IMR-90 (cell line): Measurements from ENCODE around the gene COL15A1. TPM values are rescaled to one million over a fixed set of nuclear protein-coding genes. Genes with fewer than 3 reads are reported as not detected.

Experiments
- ATAC-seq: fragments of 200-7000 bp; cut with Tn5 transposase; 2 replicates; pipeline ENCODE4 v1.9.1; 2020; ENCODE audit warnings: low read depth, mild to moderate bottlenecking, moderate library complexity
- BruUV-seq: library from RNA; stranded (reverse); fragments of 400-500 nt; replicated peaks from 2 replicates; lab custom pipeline; 2021; lab: Mats Ljungman, UMichigan
- CTCF ChIA-PET: fragments of 300-600 bp; formaldehyde crosslinking; extraction: SDS; loops from one replicate; lab custom pipeline; 2021; ENCODE audit warnings: antibody characterized with exemption; lab: Yijun Ruan, JAX
- POLR2A ChIA-PET: fragments of 300-600 bp; sonication (Branson Sonifier 250); formaldehyde crosslinking; loops from one replicate; lab custom pipeline; 2022; ENCODE audit warnings: antibody characterized with exemption; ENCODE audit not compliant: unreplicated experiment; lab: Charles Lee
- DNase-seq: peaks from one replicate; pipeline ENCODE4 v3.0.0; 2013
- H2AFZ ChIP-seq: replicated peaks from 2 replicates; pipeline ENCODE3; 2013; ENCODE audit warnings: low read length, mild to moderate bottlenecking; ENCODE audit not compliant: poor library complexity
- H2AK5ac ChIP-seq: 2 replicates; pipeline ENCODE4 v1.6.1; 2013; ENCODE audit warnings: low read depth, low read length, inconsistent platforms
- H2AK9ac ChIP-seq: replicated peaks from 2 replicates; pipeline ENCODE3; 2013; ENCODE audit warnings: mild to moderate bottlenecking, low read depth, low read length, moderate library complexity; ENCODE audit not compliant: poor library complexity
- H2BK120ac ChIP-seq: 2 replicates; pipeline ENCODE4 v1.6.1; 2013; ENCODE audit warnings: low read depth, low read length, inconsistent platforms
- H2BK15ac ChIP-seq: 3 replicates; pipeline ENCODE4 v1.6.1; 2013; ENCODE audit warnings: low read depth, low read length, inconsistent platforms
- H2BK20ac ChIP-seq: 2 replicates; pipeline ENCODE4 v1.6.1; 2013; ENCODE audit warnings: low read depth, mild to moderate bottlenecking, inconsistent platforms, low read length, moderate library complexity
- H2BK5ac ChIP-seq: 2 replicates; pipeline ENCODE4 v1.6.1; 2013; ENCODE audit warnings: mild to moderate bottlenecking, low read depth, low read length, inconsistent platforms; ENCODE audit not compliant: poor library complexity, severe bottlenecking
- H3K14ac ChIP-seq: replicated peaks from 2 replicates; pipeline ENCODE4 v1.6.1; 2013; ENCODE audit warnings: low read depth, low read length, inconsistent platforms
- H3K18ac ChIP-seq: 2 replicates; pipeline ENCODE4 v1.6.1; 2013; ENCODE audit warnings: low read depth, low read length, control low read depth
- H3K23ac ChIP-seq: 2 replicates; pipeline ENCODE4 v1.6.1; 2013; ENCODE audit warnings: low read depth, low read length, inconsistent platforms
- H3K27ac ChIP-seq: 2 replicates; pipeline ENCODE4 v1.5.1; 2013; ENCODE audit warnings: mild to moderate bottlenecking, control low read depth, low read length; ENCODE audit not compliant: insufficient read depth
- H3K27me3 ChIP-seq: 2 replicates; pipeline ENCODE4 v1.6.1; 2013; ENCODE audit warnings: low read length; ENCODE audit not compliant: control insufficient read depth, insufficient read depth
- H3K36me3 ChIP-seq: 2 replicates; pipeline ENCODE4 v1.6.1; 2013; ENCODE audit warnings: low read length, mixed read lengths; ENCODE audit not compliant: control insufficient read depth, insufficient read depth
- H3K4ac ChIP-seq: 2 replicates; pipeline ENCODE4 v1.6.1; 2013; ENCODE audit warnings: low read depth, low read length, inconsistent platforms
- H3K4me1 ChIP-seq: 2 replicates; pipeline ENCODE4 v1.6.1; 2013; ENCODE audit warnings: low read length, mixed read lengths; ENCODE audit not compliant: control insufficient read depth, insufficient read depth
- H3K4me2 ChIP-seq: 2 replicates; pipeline ENCODE4 v1.6.1; 2013; ENCODE audit warnings: low read depth, mild to moderate bottlenecking, control low read depth, low read length, moderate library complexity
- H3K4me3 ChIP-seq: 2 replicates; pipeline ENCODE4 v1.5.1; 2013; ENCODE audit warnings: low read depth, mild to moderate bottlenecking, control low read depth, low read length, moderate library complexity; ENCODE audit not compliant: insufficient read depth
- H3K56ac ChIP-seq: 2 replicates; pipeline ENCODE4 v1.6.1; 2013; ENCODE audit warnings: low read length, inconsistent platforms; ENCODE audit not compliant: insufficient read depth; ENCODE audit errors: extremely low read depth
- H3K79me1 ChIP-seq, 2 experiments: 2 replicates each; pipeline ENCODE4 v1.6.1; 2013; ENCODE audit warnings: low read length in 2 of 2, inconsistent platforms in 1 of 2, low read depth in 1 of 2
- H3K9ac ChIP-seq: 2 replicates; pipeline ENCODE4 v1.6.1; 2013; ENCODE audit warnings: low read depth, low read length, control low read depth
- H3K9me1 ChIP-seq: 2 replicates; pipeline ENCODE4 v1.6.1; 2013; ENCODE audit warnings: low read length, inconsistent platforms; ENCODE audit not compliant: insufficient read depth
- H3K9me3 ChIP-seq: 2 replicates; pipeline ENCODE4 v1.6.1; 2013; ENCODE audit warnings: low read length; ENCODE audit not compliant: control insufficient read depth, insufficient read depth
- H4K20me1 ChIP-seq: 2 replicates; pipeline ENCODE4 v1.6.1; 2013; ENCODE audit warnings: low read length, inconsistent platforms; ENCODE audit not compliant: insufficient read depth
- H4K5ac ChIP-seq: 2 replicates; pipeline ENCODE4 v1.6.1; 2013; ENCODE audit warnings: mild to moderate bottlenecking, low read depth, low read length, control low read depth
- H4K8ac ChIP-seq, 2 experiments: 2 replicates each; pipeline ENCODE4 v1.6.1; 2013; ENCODE audit warnings: low read depth in 2 of 2, low read length in 2 of 2, control low read depth in 1 of 2, inconsistent platforms in 1 of 2
- H4K91ac ChIP-seq: 2 replicates; pipeline ENCODE4 v1.6.1; 2013; ENCODE audit warnings: low read depth, low read length, inconsistent platforms; ENCODE audit not compliant: insufficient read depth
- BHLHE40 ChIP-seq: fragments of 150-350 bp; IDR thresholded peaks from 2 replicates; pipeline ENCODE4 v1.6.1; 2016; ENCODE audit warnings: mild to moderate bottlenecking, low read depth, low read length
- CEBPB ChIP-seq: IDR thresholded peaks from 2 replicates; pipeline ENCODE4 v1.6.1; 2012; ENCODE audit warnings: low read depth, low read length, improper control_type of control experiment
- CHD1 ChIP-seq: IDR thresholded peaks from 2 replicates; pipeline ENCODE4 v1.6.1; 2012; ENCODE audit warnings: low read depth, low read length, improper control_type of control experiment
- CTCF ChIP-seq: conservative IDR thresholded peaks from 2 replicates; pipeline ENCODE4 v1.5.1; 2012; ENCODE audit warnings: mild to moderate bottlenecking, low read depth, low read length, improper control_type of control experiment
- ELK1 ChIP-seq: fragments of 150-350 bp; IDR thresholded peaks from 2 replicates; pipeline ENCODE4 v1.6.1; 2016; ENCODE audit warnings: low read depth, mild to moderate bottlenecking, low read length, moderate library complexity, borderline replicate concordance
- FOS ChIP-seq: fragments of 150-350 bp; IDR thresholded peaks from 2 replicates; pipeline ENCODE4 v1.6.1; 2016; ENCODE audit warnings: low read depth, low read length
- MAFK ChIP-seq: IDR thresholded peaks from 2 replicates; pipeline ENCODE4 v1.6.1; 2012; ENCODE audit warnings: low read depth, low read length, improper control_type of control experiment
- MAZ ChIP-seq: IDR thresholded peaks from 2 replicates; pipeline ENCODE4 v1.6.1; 2012; ENCODE audit warnings: low read depth, mild to moderate bottlenecking, low read length, improper control_type of control experiment, moderate library complexity, borderline replicate concordance
- MXI1 ChIP-seq: IDR thresholded peaks from 2 replicates; pipeline ENCODE4 v1.6.1; 2012; ENCODE audit warnings: low read depth, mild to moderate bottlenecking, low read length, moderate library complexity, borderline replicate concordance
- POLR2A ChIP-seq: IDR thresholded peaks from 2 replicates; pipeline ENCODE4 v1.6.1; 2012; ENCODE audit warnings: mild to moderate bottlenecking, low read depth, low read length
- RAD21 ChIP-seq: IDR thresholded peaks from 2 replicates; pipeline ENCODE4 v1.6.1; 2012; ENCODE audit warnings: low read length, improper control_type of control experiment
- RCOR1 ChIP-seq: IDR thresholded peaks from 2 replicates; pipeline ENCODE4 v1.6.1; 2012; ENCODE audit warnings: mild to moderate bottlenecking, low read length, improper control_type of control experiment; ENCODE audit not compliant: insufficient replicate concordance
- RFX5 ChIP-seq: IDR thresholded peaks from 2 replicates; pipeline ENCODE4 v1.8.0; 2012; ENCODE audit warnings: low read depth, mild to moderate bottlenecking, low read length, moderate library complexity
- SMC3 ChIP-seq: fragments of 150-350 bp; IDR thresholded peaks from 2 replicates; pipeline ENCODE4 v1.6.1; 2016; ENCODE audit warnings: low read depth, mild to moderate bottlenecking, antibody characterized with exemption, low read length, moderate library complexity
- USF2 ChIP-seq: fragments of 150-350 bp; IDR thresholded peaks from 2 replicates; pipeline ENCODE4 v1.6.1; 2017; ENCODE audit warnings: mild to moderate bottlenecking, antibody characterized with exemption, low read length, low read depth
- WGBS, 2 experiments: methylation state at CpG; one replicate each; pipeline versions ENCODE4 v1.1.5 to v1.1.7; 2013; ENCODE audit warnings: missing lambda C conversion rate in 2 of 2; ENCODE audit not compliant: insufficient read length in 1 of 2; ENCODE audit errors: extremely low coverage in 2 of 2; 5-methylcytosine and 5-hydroxymethylcytosine counted together
- dilution Hi-C: fragments of 300-500 bp; cut with HindIII; formaldehyde crosslinking; loops from one replicate; pipeline ENCODE4 v1.14.3; 2018; ENCODE audit warnings: low sequenced_read_pairs; ENCODE audit not compliant: unreplicated experiment
- in situ Hi-C: fragments of 300-500 bp; cut with MboI; formaldehyde crosslinking; loops from 3 replicates; pipeline ENCODE4 v1.14.3; 2019; ENCODE audit warnings: low sequenced_read_pairs, inconsistent platforms, mixed read lengths
- intact Hi-C: fragments of 100-400 bp; cut with micrococcal nuclease; formaldehyde crosslinking; loops from 2 replicates; pipeline ENCODE4 v1.10.0; 2022
- polyA plus RNA-seq, 3 experiments: library from polyadenylated mRNA; depleted of rRNA; stranded (reverse); fragments of >200 nt; gene quantifications; 2 replicates each; pipeline ENCODE4 v1.2.3, GENCODE V29; 2012; ENCODE audit warnings: low replicate concordance in 1 of 3
- total RNA-seq: library from RNA; depleted of rRNA; stranded (reverse); fragments of >200 nt; gene quantifications from 2 replicates; pipeline ENCODE4 v1.2.3, GENCODE V29; 2012

The COL15A1 gene
- total and polyA plus RNA-seq, 2 of the 4 experiments (the other 2 are of a cell fraction), result 2.2 to 3.7 TPM

GRCh38 chr9:98961513-98962180, 17.9 kb downstream of the COL15A1 start:
- Histone ChIP-seq H4K5ac (peak overlapping the region; percentile 82), H3K4ac (peak overlapping the region; percentile 94), H3K18ac (peak overlapping the region; percentile 98), H2AK9ac (peak overlapping the region; percentile 45), H3K4me2 (peak overlapping the region; percentile 49; the same call in 1 of the 2 replicates), H3K27ac (peak overlapping the region; percentile 89), H3K56ac (peak overlapping the region; percentile 70), H3K36me3 (peaks cover 5% of the 10 kb centered on the region; the same call in 1 of the 2 replicates), H4K8ac (peak overlapping the region; percentile 84 to 90), H3K23ac (peak overlapping the region; percentile 79), H4K20me1 (no peaks in the 10 kb centered on the region), H2AFZ (peak overlapping the region; percentile 65), H2BK5ac (peak overlapping the region; percentile 93), H2BK120ac (peak overlapping the region; percentile 99), H2BK15ac (peak overlapping the region; percentile 93), H2BK20ac (peak overlapping the region; percentile 99), H3K9ac (peak overlapping the region; percentile 25), H3K9me1 (peaks cover 51% of the 10 kb centered on the region), H4K91ac (peak overlapping the region; percentile 97), H3K4me3 (no peak overlapping the region), H3K14ac (peak overlapping the region; percentile 88), H3K4me1 (peaks cover 53% of the 10 kb centered on the region), H3K9me3 (peaks cover 7% of the 10 kb centered on the region), H3K27me3 (no peaks in the 10 kb centered on the region), H2AK5ac (peak overlapping the region; percentile 96), H3K79me1 (peaks cover 17 to 58% of the 10 kb centered on the region in 2 experiments; a peak in 3 of 4 replicates)
- ATAC-seq (no peak), DNase-seq (no peak)
- CTCF ChIA-PET, result interaction anchor here (1.3 kb wide), 1 partner anchor 37 kb away, joined by 3 read pairs; no protein-coding TSS in a partner anchor
- intact Hi-C loops (no loop called here), in situ Hi-C loops (no loop called here), dilution Hi-C loops (no loop called here)
- BruUV-seq, result no TSS peak
- WGBS, 2 experiments, result 87% methylated on average over 7 of the region's 16 CpGs; no CpG with 5 or more reads in 1 of the 2 experiments
- POLR2A ChIA-PET, result no interaction called here
- TF ChIP-seq SMC3, result no peak
- TF ChIP-seq CHD1, result no peak
- no peak for TF ChIP-seq RAD21
- no peak for TF ChIP-seq FOS
- no peak for TF ChIP-seq CTCF
- TF ChIP-seq ELK1, result no peak
- TF ChIP-seq USF2, result no peak
- TF ChIP-seq MXI1, result no peak
- TF ChIP-seq MAZ, result no peak
- TF ChIP-seq RFX5, result no peak
- TF ChIP-seq POLR2A, result no peak
- TF ChIP-seq BHLHE40, result no peak
- no peak for TF ChIP-seq RCOR1
- no peak for TF ChIP-seq MAFK
- no peak for TF ChIP-seq CEBPB
